Hematopoietic multipotent progenitor cell (in vitro differentiated cells): ENCODE data around the gene KIZ. TPM values are rescaled to one million over a fixed set of nuclear protein-coding genes. Genes with fewer than 3 reads are reported as not detected.

Source experiments
- DNase-seq, 3 donors: peaks; one replicate each; pipeline ENCODE4 v3.0.0-alpha.2; 2011 to 2015; ENCODE audit warnings: low read depth in 2 of 3, low spot score in 2 of 3
- total RNA-seq: library from RNA; depleted of rRNA; stranded (reverse); fragments of >200 nt; gene quantifications from one replicate; pipeline ENCODE4 v1.2.3, GENCODE V29; 2012

KIZ gene
- total RNA-seq, 1 donor: 4.8 TPM

- DNase-seq: no peak
These were observed 22.1 kb upstream of the KIZ start for GRCh38 chr20:21103582-21104465.

DNA sequence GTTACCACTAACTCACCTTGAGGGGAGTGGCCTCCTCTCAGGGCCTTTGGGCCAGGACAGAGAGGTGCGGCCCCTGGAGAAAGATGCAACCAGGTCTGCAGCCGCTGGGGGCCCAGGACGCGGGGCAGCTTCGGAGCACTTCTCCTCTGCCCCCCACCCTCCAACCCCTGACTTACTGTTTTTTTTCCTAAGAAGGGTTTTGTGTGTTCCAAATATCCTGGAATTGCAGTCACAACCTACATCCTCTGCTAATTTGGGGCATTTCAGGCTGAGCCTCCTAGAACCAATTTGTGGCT lies 21.5 kb upstream of the KIZ start:
- DNase-seq: no peak

GRCh38 chr20:21104921-21105320 lies 21.0 kb upstream of the KIZ start:
- no peak for DNase-seq

GRCh38 chr20:21105429-21106170 lies 20.3 kb upstream of the KIZ start:
- DNase-seq: no peak

GRCh38 chr20:21106171-21107017 lies 19.5 kb upstream of the KIZ start, which contains the start of gene LINC00237:
LINC00237 (minus strand) TSS chr20:21106358.
- DNase-seq: no peak

DNA sequence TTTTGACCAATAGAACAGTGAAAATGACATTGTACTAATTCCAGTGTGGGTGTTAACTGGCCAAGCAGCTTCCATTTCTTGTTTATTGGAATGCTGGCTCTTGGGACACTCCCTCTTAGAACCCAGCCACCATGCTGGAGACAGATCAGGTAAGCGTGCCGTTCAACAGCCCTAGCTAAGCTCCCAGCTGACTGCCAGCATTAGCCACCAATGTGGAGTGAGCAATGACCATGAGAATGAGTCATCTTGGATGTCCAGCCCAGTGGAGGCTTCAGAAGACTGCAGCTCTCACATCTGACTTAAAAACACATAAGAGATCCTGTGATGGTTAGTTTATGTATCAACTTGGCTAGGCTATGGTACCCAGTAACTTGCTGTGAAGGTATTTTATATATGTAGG lies 16.7 kb upstream of the KIZ start:
- no peak for DNase-seq

GRCh38 chr20:21110811-21111210 lies 15.1 kb upstream of the KIZ start:
- no peak for DNase-seq

GRCh38 chr20:21111416-21111815 lies 14.5 kb upstream of the KIZ start:
- no peak for DNase-seq

DNA sequence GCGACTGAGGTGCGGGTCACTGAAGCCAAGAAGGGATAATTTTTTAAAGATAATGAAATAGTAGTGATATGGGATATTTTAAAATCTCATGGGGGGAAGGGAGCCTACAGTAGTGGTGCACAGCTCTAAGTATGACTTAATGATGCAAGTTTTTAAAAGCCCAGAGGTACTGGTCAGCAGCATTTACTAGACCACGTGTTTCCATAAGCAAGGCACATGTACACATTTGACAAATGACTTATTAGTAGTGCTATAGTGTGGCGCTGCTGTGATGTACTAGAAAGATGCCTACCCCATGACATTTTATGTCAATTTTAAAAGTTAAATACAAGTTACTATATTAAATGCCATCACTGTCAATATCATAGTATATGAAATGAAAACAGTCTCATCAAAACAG lies 12.2 kb upstream of the KIZ start:
- no peak for DNase-seq

DNA sequence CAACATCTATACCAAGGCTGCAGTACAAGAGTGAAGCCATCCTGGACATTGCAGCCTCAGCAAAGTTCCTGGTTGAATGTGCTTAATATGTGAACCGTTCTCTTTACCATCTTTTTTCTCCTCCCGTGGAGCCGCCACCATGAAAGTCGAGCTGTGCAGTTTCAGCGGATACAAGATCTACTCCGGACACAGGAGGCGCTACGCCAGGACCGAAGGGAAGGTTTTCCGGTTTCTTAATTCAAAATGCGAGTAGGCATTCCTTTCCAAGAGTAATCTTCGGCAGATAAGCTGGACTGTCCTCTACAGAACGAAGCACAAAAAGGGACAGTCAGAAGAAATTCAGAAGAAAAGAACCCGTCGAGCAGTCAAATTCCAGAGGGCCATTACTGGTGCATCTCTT lies 11.3 kb upstream of the KIZ start:
- DNase-seq: no peak

DNA sequence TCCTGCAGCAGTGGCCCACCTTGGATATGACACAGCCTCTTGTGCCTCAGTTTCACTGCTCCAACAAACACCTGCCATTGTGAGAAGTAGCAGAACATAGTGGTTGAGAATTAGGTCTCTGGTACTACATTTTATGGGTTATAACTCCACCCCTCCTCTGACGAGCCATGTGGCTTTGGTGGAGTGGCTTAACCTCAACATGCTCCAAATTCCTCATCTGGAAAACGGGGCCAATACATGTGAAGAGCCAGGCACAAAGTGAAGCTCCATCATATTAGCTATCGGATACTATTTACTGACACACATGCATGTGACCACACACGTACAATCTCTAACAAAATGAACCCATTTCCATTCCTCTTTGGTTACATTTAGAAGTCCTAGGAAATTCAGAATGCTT lies 8.4 kb upstream of the KIZ start:
- DNase-seq: no peak

- no peak for DNase-seq
These were observed 7.7 kb upstream of the KIZ start for GRCh38 chr20:21118138-21118537.

DNA sequence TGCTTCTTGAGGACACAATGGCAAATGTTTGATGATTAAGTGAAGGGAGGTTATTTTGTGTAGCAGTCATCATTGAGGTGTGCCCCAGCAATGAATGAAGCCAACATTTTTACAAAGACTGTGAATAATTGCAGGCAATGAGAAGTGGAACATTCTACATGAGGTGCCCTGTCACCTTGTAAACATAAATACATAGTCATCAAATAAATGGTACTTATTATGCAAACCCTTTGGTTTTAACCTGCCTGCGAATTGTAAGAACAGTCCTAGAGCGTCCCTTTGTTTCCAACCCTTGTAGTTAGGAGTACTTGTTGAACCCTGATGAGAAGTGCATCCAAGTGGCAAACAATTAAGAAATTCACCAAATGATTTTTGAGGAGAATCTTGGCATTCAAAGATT lies 7.1 kb upstream of the KIZ start:
- no peak for DNase-seq

GRCh38 chr20:21124190-21124589 lies 1.7 kb upstream of the KIZ start:
- no peak for DNase-seq

DNA sequence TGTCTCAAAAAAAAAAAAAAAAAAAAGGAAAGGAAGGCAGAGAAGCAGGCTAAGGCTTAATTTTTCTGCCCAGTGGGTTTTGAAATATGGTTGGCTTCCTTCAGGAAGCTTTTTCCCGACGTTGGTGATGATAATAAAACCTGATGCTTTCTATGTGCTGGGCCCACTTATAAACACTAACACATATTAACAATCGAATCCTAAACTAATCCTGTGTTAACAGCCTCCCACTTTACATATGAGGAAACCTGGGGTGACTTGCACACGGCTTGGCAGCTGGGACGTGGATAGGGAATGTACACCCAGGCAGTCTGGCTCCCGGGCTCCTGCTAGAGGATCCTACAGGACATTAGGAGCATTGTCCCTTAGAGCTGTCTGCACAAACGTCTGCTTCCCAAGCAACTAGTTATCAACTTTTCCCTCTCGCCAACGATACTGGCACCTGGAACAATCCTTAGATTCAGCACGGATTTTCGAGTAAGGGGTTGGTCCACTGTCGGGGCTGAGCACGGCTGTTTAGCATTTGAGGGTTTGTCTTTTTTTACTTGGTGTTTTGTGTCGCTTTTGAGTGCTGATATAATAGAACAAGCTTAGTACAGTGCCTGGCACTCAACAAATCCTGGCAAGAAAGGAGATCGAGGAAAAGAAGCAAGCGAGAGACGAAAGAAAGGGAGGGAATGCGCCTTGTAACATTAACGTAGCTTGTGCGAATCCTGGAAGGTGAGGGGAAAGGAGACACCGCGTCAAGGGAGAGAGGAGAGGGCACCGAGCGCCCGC lies 622 bp upstream of the KIZ start:
- no peak for DNase-seq

GRCh38 chr20:21126581-21126870 lies 644 bp downstream of the KIZ start:
- no peak for DNase-seq

DNA sequence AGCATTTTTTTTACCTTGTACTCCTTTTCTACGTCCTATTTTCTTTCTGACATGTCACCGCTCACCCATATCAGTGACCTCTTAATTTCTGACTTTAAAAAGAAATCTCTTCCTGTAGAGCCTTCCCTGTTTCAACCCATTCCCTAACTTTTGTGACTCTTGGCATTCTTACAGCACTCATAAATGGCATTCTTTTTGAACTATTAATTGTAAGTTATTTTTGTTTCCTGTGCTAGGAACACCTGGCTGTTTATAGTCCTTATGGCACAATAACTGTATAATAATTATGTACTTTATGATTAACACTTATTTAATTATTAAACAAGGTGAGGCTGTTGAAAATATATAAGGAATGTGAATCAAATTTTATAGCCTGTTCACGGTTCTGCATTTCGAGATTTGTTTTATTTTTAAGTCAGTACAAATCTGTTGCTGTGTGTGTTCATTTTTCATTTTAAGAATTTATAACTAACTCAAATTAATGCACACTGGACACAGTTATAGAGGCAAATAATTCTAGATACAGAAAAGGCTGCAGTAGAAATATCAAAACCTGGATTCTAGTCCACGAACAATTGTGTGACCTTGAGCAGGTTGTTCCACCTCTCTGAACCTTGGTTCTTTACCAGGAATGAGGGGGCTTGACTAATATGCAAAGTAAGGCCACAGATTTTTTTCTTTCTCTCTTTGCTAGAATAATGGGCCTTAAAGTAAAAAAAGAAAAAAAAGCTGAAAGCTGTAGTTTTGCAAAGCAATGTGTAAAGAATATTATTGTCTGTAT lies 1.5 kb downstream of the KIZ start:
- DNase-seq: no peak

GRCh38 chr20:21129861-21130260 lies 4.0 kb downstream of the KIZ start:
- DNase-seq: no peak

DNA sequence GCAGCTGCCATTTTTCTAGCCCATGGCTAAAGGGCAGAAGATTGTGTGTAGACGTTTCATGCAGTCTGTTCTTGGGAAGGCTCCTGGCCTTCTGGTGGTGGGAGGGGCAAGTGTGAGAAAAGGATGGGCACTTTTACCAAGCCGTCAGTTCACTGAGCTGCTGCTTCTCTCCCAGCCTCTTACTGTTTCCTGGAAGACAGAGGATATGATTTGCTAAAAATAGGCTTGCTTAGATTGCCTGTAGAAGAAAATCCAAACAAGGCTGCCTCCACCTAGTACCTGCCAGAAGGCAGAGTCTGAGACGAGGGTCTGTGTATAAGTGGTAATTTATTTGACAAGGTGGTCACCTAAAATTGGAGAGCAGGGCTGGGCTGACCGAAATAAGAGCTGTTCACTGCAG lies 7.5 kb downstream of the KIZ start:
- DNase-seq: no peak
